Amniotic epithelial cell (primary cell): Measurements from ENCODE around the gene ACTRT2.

Source experiments
- DNase-seq: peaks from one replicate; pipeline ENCODE4 v3.0.0-alpha.2; 2010; ENCODE audit warnings: low read depth

ACTRT2 gene

DNA sequence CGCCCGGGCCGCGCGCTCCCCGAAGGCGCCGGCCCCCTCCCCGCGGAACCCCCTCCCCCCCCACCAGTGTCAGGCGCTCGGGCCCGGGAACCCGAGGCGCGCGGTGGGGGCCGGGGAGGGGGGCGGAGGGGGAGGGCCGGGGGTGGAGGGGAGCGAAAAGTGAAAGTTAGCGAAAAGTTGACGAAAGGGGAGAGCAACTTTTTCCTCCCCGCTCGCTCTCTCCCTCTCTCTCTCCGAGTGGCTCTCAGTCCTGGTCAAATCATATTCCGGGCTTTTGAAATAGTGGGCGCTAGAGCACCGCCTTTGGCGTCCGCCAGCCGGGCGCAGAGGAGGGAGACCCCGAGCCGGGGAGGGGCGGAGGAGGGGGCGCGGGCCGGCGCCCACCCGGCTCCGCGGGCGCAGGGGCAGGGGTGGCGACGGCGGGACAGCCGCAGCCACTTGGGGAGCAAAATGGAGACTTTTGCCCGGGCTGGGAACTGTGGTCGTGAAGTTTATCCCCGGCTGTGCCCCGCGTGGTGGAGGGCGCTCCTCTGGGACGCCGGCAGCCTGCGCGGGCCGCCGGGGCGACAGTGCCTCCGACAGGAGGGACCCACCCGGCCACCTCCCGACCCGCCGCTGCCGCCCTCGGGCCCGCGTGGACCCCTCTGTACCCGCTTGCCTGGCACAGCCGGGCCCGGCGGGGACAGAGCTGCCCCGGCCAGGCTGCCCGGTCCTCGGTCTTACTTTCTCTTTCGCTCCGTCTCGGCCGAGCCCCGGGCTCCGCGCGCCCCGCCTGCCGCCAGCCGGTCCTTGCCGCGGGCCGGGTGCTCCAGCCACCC is 48.4 kb downstream of the ACTRT2 start:
- DNase-seq = peak; percentile 16

DNA sequence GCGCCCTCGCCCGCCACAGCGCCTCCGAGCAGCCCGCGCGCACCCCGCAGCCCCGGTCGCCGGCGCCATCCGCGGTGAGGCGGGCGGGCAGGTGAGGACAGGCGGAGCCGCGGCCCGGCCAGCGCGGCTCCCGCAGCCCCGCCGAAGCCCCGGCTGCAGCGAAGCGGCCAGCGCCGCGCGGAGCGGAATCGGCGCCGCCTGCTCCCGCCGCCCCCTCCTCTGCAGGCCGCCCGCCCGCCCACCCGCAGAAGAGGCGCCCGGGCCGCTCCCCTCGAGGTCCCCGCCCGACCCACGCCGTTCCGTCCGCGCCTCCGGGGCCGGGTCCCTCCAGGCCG is 49.0 kb downstream of the ACTRT2 start:
- no peak for DNase-seq

DNA sequence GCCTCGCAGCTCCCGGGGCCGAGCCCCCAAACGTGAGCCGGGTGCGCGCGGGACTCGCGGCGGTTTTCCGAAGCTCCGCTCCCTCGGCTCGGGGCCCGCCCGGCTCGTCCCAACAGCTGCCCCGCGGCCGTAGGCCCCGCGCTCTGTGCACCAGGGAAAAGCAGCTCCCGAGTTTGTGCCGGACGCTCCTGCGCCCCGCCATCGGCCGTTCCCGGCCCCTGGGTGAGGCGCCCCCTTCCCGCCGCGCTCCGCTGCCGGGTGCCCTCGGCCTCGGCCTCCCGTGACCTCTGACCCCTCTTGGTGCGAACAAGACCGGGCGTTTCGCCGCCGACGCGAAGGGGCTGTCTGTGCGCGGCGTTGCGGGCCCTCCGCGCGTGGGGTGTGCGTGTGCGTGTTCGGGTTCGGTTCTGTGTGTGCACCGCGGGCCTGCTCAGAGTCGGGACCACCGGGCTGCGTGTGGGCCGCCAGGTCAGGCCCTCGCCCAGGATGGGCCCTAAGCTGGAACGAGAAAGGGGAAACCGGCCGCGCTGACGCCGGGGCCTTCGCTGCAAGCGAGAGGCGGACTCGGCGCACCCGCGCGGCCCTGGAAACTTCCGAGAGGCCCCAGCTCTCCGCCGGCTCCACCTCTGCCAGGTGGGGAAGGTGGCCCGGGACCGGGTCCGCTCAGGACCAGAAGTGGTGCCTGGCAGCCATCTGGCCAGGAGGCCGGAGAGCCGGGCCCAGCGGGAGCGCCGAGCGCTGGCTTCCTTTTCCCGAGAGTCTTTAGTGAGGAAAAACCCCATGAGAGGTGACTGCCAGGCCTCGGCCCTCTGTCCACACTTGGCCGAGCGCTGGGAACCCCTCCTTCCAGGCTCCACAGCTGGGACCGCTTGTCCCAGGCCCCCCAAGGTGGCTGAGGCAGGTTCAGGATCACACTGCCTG is 49.6 kb downstream of the ACTRT2 start:
- DNase-seq = no peak

DNA sequence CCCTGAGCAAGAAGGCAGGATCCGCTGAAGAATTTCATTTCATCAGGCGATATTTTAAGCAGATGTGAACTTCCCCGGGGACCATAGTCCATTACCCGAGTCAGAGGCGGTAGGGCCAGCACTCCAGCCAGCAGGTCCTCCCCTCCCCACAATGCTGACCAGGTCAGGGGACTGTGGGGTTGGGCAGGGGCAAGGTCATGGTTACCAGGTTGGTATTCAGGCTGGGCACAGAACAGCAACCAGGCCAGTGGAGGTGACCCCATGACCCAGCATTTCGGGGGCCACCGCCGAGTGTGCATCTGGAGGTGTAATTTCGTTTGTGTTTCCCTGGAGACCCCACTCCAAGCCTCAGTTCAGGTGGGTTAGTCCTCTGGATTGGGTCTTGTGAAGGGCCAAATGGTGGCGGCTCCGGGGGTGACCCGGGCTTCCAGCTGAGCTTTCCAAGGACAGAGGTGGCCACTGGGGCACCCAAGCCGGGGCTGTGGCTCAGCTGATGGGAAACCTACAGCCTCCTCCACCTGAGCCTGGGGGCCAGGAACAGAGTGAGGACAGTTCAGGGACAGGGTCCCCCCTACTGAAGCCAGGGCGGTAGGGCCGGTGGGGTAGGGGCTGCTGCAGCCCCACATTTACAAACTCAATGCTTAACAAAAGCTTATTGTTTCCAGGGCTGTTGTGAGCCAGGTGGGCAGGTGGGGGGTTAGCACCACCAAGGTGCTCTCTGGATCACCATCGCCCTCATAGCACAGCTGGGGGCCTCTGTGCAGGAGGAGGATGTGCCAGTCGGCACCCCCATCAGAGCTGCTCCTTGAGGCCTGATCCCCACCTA is 50.5 kb downstream of the ACTRT2 start:
- DNase-seq = no peak
